ENCODE results near the gene CCNDBP1.

GRCh38 chr15:43218908-43219706 is 33.9 kb downstream of the CCNDBP1 start:
- TF ChIP-seq POLR2A (IDR thresholded peaks at IDR 0.05) (no peak), CTCF (IDR thresholded peaks at IDR 0.05) (no peak)

Data from testis (tissue), 2 donors.